ENCODE data around the gene RD3L. TPM values are rescaled to one million over a fixed set of nuclear protein-coding genes. Genes with fewer than 3 reads are reported as not detected.

The RD3L gene
- total RNA-seq, 4 donors from 2014 or later, result not detected

GRCh38 chr14:103890821-103891666 is 51.3 kb downstream of the RD3L start:
- TF ChIP-seq CTCF (IDR thresholded peaks at IDR 0.05; ENCODE audit: low read depth), result no peak

Other genes starting within 250 kb of the RD3L start
- gene XRCC3, start 227.1 kb downstream of the RD3L start, total RNA-seq, result 1 to 10 TPM; 2.4 to 6.0 (median 4.4) TPM
- 100 to 1,000 TPM in 3 of 4 donors, 10 to 100 TPM in 1; 78.7 to 175 (median 139) TPM for gene ZFYVE21, start 226.7 kb downstream of the RD3L start, total RNA-seq
- gene PPP1R13B, start 95.0 kb downstream of the RD3L start, total RNA-seq, result 10 to 100 TPM in 1 of 4 donors, 1 to 10 TPM in 3; 3.6 to 18.8 (median 8.6) TPM
- 1 to 10 TPM in 3 of 4 donors, under 1 TPM in 1; 0.38 to 3.9 (median 1.2) TPM for gene TDRD9, start 14.1 kb downstream of the RD3L start, total RNA-seq
- 1 to 10 TPM in 1 of 4 donors, not detected in 3; 1.5 TPM for gene ASPG, start 143.2 kb upstream of the RD3L start, total RNA-seq
- 1 to 10 TPM in 2 of 4 donors, under 1 TPM in 2; 0.51 to 9.8 (median 0.88) TPM for gene KIF26A, start 196.1 kb upstream of the RD3L start, total RNA-seq

All from subcutaneous adipose tissue (tissue), 4 donors.